CD4-positive, alpha-beta T cell treated with Interleukin-15 for 4 hours (primary cell): ENCODE measurements around the gene CDC42EP1.
"Not testable (repeated sequence)": the region's sequence is repeated elsewhere in the genome, so short reads cannot be mapped to it uniquely, and the experiment has no call there.

Experiments used
- DNase-seq: peaks from one replicate; pipeline ENCODE4 v3.0.0-alpha.2; 2020; ENCODE audit warnings: low spot score

Gene CDC42EP1

DNA sequence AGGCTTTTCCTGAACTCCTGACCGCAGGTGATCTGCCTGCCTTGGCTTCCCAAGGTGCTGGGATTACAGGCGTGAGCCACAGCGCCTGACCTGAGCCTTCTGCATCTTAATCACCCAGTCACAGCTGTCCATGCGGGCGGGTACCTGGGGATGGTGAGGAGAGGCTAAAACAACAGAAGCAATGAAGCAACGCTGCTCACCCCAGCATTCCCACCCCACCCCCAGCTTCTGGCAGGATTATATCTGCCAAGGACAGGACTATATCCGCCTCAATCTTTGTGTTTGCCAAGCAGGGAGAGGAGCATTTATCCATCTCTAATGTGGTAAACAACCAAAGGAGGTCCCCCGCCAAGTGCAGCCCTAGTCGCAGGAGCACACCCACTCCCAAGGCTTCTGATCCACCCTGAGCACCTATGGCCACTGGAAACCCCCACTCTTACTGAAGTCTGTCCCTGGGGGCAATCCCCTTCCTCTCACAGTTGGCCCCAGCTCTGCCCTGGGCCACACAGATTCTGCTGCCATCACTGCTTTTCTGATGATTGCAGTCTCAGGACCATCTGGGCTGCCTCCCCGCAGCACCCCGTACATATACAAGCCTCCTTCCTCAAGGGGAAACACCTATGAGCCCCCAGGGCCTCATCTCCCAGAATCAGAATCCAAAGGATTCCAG, 28.4 kb downstream of the CDC42EP1 start:
- DNase-seq, result no peak

GRCh38 chr22:37589636-37590035, 29.4 kb downstream of the CDC42EP1 start:
- DNase-seq, result no peak

- not testable (repeated sequence) for DNase-seq
Observed at GRCh38 chr22:37591081-37591480, 30.8 kb downstream of the CDC42EP1 start.

GRCh38 chr22:37591823-37592404, 31.6 kb downstream of the CDC42EP1 start:
- no peak for DNase-seq

GRCh38 chr22:37594237-37594636, 34.0 kb downstream of the CDC42EP1 start:
- no peak for DNase-seq

DNA sequence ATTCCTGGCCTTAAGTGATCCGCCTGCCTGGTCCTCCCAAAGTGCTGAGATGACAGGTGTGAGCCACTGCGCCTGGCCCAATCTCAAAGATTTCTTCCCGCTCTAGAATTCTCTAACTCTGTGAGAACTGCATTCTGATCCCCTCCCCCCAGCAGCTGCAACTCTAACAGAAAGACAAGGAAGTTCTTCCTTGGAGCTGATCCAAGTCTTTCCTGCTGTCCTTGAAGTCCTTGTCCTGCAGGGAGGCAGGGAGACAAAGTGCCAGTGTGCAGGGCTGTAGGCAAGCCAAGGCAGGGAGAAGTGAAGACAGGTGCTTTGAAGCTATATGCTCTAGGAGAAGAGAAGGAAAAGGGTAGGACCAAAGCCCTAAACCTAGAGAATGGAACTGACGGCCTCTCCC, 38.9 kb downstream of the CDC42EP1 start:
- DNase-seq, result no peak

DNA sequence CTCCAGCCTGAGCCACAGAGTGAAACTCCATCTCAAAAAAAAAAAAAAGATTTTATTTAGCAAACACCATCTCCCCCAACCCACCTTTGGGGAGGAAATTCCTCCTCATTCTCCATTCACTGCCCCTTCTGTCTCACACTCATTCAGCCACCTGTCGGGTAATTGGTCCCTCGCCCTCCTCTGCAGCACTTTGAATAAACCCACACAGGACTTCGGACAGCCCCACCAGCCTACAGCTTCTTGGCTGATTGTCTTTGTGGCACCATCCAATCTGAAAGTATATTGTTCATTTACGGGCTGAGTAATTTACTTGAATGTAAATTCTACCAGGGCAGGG, 40.9 kb downstream of the CDC42EP1 start:
- DNase-seq, result no peak

DNA sequence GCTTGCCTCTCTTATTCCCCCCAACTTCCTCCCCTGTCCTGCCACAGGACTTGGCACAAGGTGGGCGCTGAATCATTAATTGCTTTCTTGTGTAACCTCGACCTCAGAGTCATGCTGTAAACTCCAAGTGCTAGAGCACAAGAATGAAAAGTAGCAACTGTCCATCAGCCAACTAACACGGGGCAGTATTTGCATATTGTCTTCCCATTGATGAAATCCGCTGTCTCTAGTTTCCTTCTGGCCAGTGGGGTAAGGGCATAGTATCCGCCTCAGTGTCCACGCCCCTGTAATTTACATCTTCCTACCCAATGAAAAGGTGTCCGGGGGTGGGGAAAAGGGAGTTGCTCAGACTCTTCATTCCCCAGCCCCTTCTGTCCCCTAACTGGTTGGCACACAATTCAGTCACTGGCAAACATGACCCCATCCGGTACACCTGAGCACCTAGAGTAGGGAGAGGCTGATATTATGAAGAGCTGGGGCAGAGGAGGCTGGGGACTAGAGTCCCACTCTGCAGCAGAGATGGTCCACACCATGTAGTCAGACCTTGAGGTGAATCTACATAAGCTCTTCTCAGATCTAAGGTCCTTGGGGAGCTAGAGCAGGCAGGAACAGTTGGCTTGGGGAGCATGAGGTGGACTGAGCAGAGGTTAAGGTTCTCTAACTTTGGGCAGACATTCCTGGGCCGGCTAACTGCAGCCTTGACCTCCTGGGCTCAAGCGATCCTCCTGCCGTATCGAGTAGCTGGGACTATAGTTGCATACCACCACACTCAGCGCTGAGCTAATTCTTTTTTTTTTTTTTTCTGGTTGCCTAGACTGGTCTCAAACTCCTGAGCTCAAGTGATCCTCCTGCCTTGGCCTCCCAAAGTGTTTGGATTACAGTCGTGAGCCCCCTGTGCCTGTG, 41.5 kb downstream of the CDC42EP1 start:
- DNase-seq, result no peak

DNA sequence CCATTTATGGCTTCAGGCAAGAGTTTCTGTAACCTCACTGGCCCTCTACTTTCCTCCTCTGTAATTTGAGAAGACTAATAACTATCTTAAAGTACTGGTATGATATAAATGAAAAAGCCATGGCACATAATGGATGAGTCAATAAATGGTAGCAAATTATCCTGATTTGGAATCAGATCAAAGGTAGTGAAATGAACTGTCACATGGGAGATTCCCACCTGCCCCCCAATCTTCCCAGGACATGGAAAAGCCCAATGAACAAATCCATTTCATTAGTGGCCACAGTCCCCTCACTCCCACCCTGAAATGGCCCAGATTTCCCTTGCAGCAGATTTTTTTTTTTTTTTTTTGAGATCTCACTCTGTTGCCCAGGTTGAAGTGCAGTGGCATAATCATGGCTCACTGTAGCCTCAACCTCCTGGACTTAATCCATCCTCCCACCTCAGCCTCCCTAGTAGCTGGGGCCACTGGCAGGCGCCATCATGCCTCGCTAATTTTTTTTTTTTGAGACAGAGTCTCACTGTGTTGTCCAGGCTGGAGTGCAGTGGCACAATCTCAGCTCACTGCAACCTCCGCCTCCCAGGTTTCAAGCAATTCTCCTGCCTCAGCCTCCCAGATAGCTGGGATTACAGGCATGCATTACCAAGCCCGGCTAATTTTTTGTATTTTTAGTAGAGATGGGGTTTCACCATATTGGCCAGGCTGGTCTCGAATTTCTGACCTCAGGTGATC, 42.4 kb downstream of the CDC42EP1 start:
- DNase-seq, result not testable (repeated sequence)

DNA sequence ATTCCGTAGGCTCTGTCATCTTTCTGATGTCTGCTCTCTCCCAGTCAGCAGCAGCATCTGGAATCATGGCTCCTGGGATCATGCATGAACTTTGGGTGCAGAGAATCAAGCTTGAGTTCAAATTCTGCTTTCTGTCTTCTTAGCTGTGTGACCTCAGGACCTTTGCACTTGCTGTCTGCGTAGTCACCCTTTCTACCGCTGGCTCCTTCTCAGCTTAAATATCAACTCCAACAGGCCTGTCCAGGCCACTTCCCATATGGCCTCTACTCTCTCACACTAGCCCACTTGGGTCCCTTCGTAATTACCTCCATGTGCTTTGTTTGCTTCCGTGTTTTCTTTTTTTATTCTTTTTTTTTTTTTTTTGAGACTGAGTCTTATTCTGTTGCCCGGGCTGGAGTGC, 43.8 kb downstream of the CDC42EP1 start:
- DNase-seq, result no peak

- DNase-seq, result peak; percentile 54
Observed at GRCh38 chr22:37604875-37605274, 44.6 kb downstream of the CDC42EP1 start.

- peak; percentile 90 for DNase-seq
Observed at GRCh38 chr22:37607010-37607934, 47.0 kb downstream of the CDC42EP1 start.

DNA sequence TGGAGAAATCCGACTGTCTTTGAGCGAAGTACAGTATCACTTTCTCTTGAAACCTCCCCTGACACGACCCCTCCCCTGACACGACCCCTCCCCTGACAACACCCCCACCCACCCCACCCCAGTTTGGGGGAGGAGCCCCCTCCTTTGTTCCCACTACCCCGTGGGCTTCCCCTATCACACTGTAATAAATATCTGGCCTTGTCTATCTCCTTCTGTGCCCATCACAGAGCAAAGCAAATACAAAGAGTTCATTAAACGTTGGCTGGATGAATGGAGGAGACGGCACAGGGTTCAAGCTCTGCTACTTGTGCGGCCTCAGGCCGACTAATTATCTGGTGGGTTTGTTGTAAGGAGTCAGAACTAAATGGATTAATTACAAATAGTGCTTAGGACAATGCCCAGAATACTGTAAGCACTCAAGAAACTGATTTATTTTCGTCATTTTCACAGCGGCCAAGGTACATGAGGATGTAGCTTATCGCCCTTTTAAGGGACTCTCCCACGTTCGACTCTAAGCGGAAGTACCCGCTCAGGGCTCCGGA, 47.7 kb downstream of the CDC42EP1 start:
- no peak for DNase-seq

DNA sequence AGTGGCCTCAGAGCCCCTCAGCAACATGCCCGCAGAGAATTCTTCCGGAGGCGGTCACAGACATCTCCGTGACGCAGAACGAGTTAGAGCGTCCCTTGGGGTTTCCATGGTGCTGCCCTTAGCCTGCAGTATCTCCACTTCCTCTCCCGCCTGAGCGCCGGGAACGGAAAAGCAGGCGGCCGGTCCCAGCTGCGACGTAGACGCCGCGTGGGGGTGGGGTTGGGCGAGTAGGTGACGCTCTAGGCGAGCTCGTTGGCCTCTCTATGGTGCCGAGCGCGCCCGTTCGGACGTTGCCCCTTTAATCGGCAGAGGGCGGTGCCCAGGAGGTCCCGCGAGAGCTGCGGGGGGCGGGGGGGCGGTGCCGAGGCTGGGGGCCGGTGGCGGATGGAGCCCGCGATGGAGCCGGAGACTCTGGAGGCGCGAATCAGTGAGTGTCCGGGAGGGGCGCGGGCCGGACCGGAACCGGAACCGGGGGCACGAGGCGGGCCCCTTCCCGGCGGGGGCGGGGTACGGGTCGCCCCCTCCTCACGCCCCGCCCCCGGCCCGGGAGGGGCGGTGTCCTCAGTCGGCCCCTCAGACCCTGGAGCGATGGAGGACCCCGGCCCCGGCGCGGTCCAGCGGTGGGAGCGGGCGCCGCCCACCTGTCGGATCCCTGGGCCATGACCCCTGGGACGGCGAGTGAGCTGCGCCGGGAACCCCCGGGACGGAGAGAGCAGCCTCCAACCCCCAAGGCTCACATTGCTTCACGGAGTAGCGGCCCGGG, 48.4 kb downstream of the CDC42EP1 start, which contains the start of gene GGA1:
TSS of gene GGA1 (plus strand) at position 358 of the 763 bp plus-strand sequence. CDS start at position 385, 27 bp downstream.
- peak; percentile 96 for DNase-seq

GRCh38 chr22:37609240-37610152, 49.2 kb downstream of the CDC42EP1 start:
- DNase-seq, result no peak

GRCh38 chr22:37610153-37610475, 49.8 kb downstream of the CDC42EP1 start:
- DNase-seq, result not testable (repeated sequence)

- DNase-seq, result no peak
Observed at GRCh38 chr22:37610480-37611129, 50.3 kb downstream of the CDC42EP1 start.

- no peak for DNase-seq
Observed at GRCh38 chr22:37611207-37611606, 50.9 kb downstream of the CDC42EP1 start.
